GM18870 (cell line): ENCODE measurements around the gene KLB.
A peak's percentile ranks its signal among the peaks of the same experiment; 100 is the strongest.

Experiments
- ATAC-seq: cut with Tn5 transposase; IDR thresholded peaks from one replicate; pipeline ENCODE4 v1.9.1; 2021; ENCODE audit warnings: moderate library complexity; ENCODE audit not compliant: unreplicated experiment

The KLB gene

GRCh38 chr4:39458505-39459300 is 52.0 kb downstream of the KLB start, which contains the start of the genes LIAS and RPL9:
Gene LIAS, plus strand, starts transcription at chr4:39459056. Its CDS starts 62 bp downstream, at chr4:39459118.
Gene RPL9, minus strand, starts transcription at chr4:39458922. Its CDS starts 483 bp downstream, at chr4:39458439.
- ATAC-seq, result peak; percentile 85

- no peak for ATAC-seq
These were observed 58.3 kb downstream of the KLB start for GRCh38 chr4:39464886-39465501.

- no peak for ATAC-seq
These were observed 60.0 kb downstream of the KLB start for GRCh38 chr4:39466747-39467146.

- no peak for ATAC-seq
These were observed 60.7 kb downstream of the KLB start for GRCh38 chr4:39467464-39467863.

- ATAC-seq, result peak; percentile 84
These were observed 62.8 kb downstream of the KLB start for GRCh38 chr4:39469429-39470077.

- ATAC-seq, result no peak
These were observed 63.7 kb downstream of the KLB start for GRCh38 chr4:39470402-39470801.

- no peak for ATAC-seq
These were observed 65.7 kb downstream of the KLB start for GRCh38 chr4:39472396-39472795.

- no peak for ATAC-seq
These were observed 69.6 kb downstream of the KLB start for GRCh38 chr4:39476187-39476895.

- ATAC-seq, result no peak
These were observed 73.5 kb downstream of the KLB start for GRCh38 chr4:39480251-39480650.

GRCh38 chr4:39480902-39481695 is 74.4 kb downstream of the KLB start:
- ATAC-seq, result no peak

GRCh38 chr4:39484582-39485272 is 78.0 kb downstream of the KLB start:
- ATAC-seq, result no peak

- ATAC-seq, result no peak
These were observed 79.6 kb downstream of the KLB start for GRCh38 chr4:39486221-39486804.

GRCh38 chr4:39490322-39490721 is 83.6 kb downstream of the KLB start:
- ATAC-seq, result no peak

GRCh38 chr4:39494354-39494753 is 87.6 kb downstream of the KLB start:
- ATAC-seq, result no peak

GRCh38 chr4:39495446-39496213 is 88.9 kb downstream of the KLB start:
- no peak for ATAC-seq

GRCh38 chr4:39497909-39498726 is 91.4 kb downstream of the KLB start:
- no peak for ATAC-seq

GRCh38 chr4:39498727-39499020 is 91.9 kb downstream of the KLB start:
- no peak for ATAC-seq
